ENCODE results near the gene AHI1. TPM values are rescaled to one million over a fixed set of nuclear protein-coding genes. Genes with fewer than 3 reads are reported as not detected.

AHI1 gene
- total RNA-seq, 1 experiment from 2014 or later: 18.8 TPM

- TF ChIP-seq ZNF281 (CRISPR knock-in tag; IDR thresholded peaks at IDR 0.05) (no peak), CBFB (CRISPR knock-in tag; IDR thresholded peaks at IDR 0.05; ENCODE audit: low read depth) (no peak), NR3C1 (CRISPR knock-in tag; conservative IDR thresholded peaks at IDR 0.05; ENCODE audit: low read depth) (no peak), JAZF1 (CRISPR knock-in tag; IDR thresholded peaks at IDR 0.05) (no peak), ZNF317 (CRISPR knock-in tag; IDR thresholded peaks at IDR 0.05; ENCODE audit: borderline replicate concordance, low read depth) (no peak), JUN (CRISPR knock-in tag; IDR thresholded peaks at IDR 0.05) (no peak), TCF7 (CRISPR knock-in tag; IDR thresholded peaks at IDR 0.05; ENCODE audit: low read depth) (no peak), ZNF138 (CRISPR knock-in tag; conservative IDR thresholded peaks at IDR 0.05) (no peak), NR2C2 (CRISPR knock-in tag; IDR thresholded peaks at IDR 0.05) (no peak), ZNF121 (CRISPR knock-in tag; IDR thresholded peaks at IDR 0.05) (no peak), SP1 (CRISPR knock-in tag; conservative IDR thresholded peaks at IDR 0.05) (no peak), ZNF671 (CRISPR knock-in tag; IDR thresholded peaks at IDR 0.05) (no peak), ZNF532 (CRISPR knock-in tag; IDR thresholded peaks at IDR 0.05; ENCODE audit: borderline replicate concordance) (no peak)
These were observed 150.8 kb downstream of the AHI1 start (continued) for GRCh38 chr6:135346747-135347146.

GRCh38 chr6:135344526-135344925 lies 153.0 kb downstream of the AHI1 start:
- ATAC-seq (no peak), DNase-seq (ENCODE audit: low spot score) (no peak)
- Mint-ChIP-seq H3K9me3 (no peaks in the 10 kb centered on the region), H3K36me3 (no peaks in the 10 kb centered on the region), H3K4me1 (no peaks in the 10 kb centered on the region), H3K4me3 (no peak overlapping the region), H3K27ac (no peak overlapping the region), H3K27me3 (ENCODE audit: low read depth) (no peaks in the 10 kb centered on the region)
- TF ChIP-seq SOX15 (CRISPR knock-in tag; IDR thresholded peaks at IDR 0.05) (no peak), NFATC4 (CRISPR knock-in tag; IDR thresholded peaks at IDR 0.05) (no peak), ZNF671 (CRISPR knock-in tag; IDR thresholded peaks at IDR 0.05) (no peak), ZNF281 (CRISPR knock-in tag; IDR thresholded peaks at IDR 0.05) (no peak), SMAD4 (CRISPR knock-in tag; IDR thresholded peaks at IDR 0.05) (no peak), NFYB (CRISPR knock-in tag; conservative IDR thresholded peaks at IDR 0.05; ENCODE audit: low read depth) (no peak), NFE2L1 (CRISPR knock-in tag; IDR thresholded peaks at IDR 0.05) (no peak), ZNF121 (CRISPR knock-in tag; IDR thresholded peaks at IDR 0.05) (no peak), FOXJ3 (CRISPR knock-in tag; IDR thresholded peaks at IDR 0.05; ENCODE audit: borderline replicate concordance) (no peak), ATF2 (CRISPR knock-in tag; IDR thresholded peaks at IDR 0.05; ENCODE audit: borderline replicate concordance, low read depth) (no peak), FOXP4 (CRISPR knock-in tag; IDR thresholded peaks at IDR 0.05) (no peak), TEAD1 (CRISPR knock-in tag; IDR thresholded peaks at IDR 0.05) (no peak), ZNF512 (CRISPR knock-in tag; IDR thresholded peaks at IDR 0.05; ENCODE audit: borderline replicate concordance) (no peak), CBFB (CRISPR knock-in tag; IDR thresholded peaks at IDR 0.05; ENCODE audit: low read depth) (no peak), EMX1 (CRISPR knock-in tag; IDR thresholded peaks at IDR 0.05) (no peak)
- ChIA-PET POLR2A (no interaction called here), CTCF (no interaction called here)

All from WTC11 (cell line).